GM11168 (cell line): ENCODE results near the gene MYOT.

ENCODE experiments used
- in situ Hi-C: fragments of 300-500 bp; cut with MboI; formaldehyde crosslinking; loops from one replicate; pipeline ENCODE4 v1.12.0; 2022; ENCODE audit warnings: low sequenced_read_pairs; ENCODE audit not compliant: unreplicated experiment

Gene MYOT, protein sequence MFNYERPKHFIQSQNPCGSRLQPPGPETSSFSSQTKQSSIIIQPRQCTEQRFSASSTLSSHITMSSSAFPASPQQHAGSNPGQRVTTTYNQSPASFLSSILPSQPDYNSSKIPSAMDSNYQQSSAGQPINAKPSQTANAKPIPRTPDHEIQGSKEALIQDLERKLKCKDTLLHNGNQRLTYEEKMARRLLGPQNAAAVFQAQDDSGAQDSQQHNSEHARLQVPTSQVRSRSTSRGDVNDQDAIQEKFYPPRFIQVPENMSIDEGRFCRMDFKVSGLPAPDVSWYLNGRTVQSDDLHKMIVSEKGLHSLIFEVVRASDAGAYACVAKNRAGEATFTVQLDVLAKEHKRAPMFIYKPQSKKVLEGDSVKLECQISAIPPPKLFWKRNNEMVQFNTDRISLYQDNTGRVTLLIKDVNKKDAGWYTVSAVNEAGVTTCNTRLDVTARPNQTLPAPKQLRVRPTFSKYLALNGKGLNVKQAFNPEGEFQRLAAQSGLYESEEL

DNA sequence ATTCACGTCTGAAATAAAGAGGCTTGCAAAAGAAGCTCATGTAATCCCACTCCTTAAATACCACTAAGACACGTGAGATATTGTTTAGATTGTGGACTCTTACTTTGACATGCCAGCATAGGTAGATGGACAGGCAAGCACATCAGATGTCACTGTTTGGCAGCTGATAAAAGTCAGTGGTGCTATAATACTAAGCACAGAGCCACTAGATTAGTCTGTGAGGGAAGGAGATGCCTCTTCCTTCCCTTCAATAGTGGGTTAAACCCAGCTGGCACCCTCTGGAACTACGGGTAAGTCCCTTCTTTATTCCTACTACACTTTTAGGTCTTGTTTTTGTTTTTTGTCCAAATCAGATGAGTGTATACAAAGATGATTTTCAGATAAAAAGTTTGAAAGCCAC is at the start of gene MYOT:
TSS of gene MYOT (plus strand) at position 197 of the 400 bp plus-strand sequence. CDS start 2,792 bp downstream, outside the sequence.
- in situ Hi-C loops: no loop called here

DNA sequence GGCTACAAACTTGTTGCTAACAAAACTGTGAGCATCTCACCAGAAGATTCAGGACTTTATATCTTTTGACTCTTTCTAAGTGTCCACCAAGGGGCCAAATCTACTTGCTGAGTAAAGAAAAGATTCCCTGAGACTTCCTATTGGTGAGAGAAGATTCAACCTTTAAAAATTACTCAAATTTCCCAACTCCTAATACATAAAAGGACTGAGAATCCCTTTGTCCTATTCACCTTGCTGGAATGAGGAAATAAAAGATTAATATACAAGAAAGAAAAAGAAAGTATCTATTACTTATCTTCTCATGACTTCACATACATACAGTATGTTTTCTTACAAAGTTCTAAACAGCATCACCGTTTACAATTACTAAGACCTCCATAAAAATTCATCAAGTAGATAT is 47.9 kb upstream of the MYOT start:
- in situ Hi-C loops: no loop called here

DNA sequence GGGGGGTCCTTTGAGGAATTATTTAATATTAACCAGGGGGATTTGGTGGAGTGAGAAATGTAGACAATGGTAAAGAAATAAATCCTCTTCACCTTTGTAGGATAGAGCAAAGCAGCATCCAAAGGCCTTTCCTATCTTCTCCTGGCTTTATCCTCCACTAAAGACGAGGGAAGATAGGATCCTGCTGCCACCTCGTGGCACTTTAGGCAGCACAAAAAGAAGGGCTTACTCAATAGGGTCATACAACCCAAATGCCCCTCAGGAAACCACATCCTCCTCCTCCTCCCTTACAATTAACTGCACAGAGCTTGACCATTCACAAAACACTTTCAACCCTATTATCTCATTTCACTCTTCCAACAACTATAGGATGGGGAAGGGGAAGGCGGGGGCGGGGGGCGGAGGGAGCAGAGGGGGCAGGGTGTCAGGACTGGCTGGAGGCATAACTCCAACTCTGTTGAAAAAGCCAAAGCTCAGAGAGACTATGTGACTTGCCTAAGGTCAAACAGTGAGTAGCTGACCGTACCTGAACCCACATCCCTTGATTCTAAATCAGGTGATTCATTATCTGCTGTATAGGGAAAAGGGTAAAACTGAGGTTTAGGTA is 45.4 kb upstream of the MYOT start:
- in situ Hi-C loops: no loop called here

DNA sequence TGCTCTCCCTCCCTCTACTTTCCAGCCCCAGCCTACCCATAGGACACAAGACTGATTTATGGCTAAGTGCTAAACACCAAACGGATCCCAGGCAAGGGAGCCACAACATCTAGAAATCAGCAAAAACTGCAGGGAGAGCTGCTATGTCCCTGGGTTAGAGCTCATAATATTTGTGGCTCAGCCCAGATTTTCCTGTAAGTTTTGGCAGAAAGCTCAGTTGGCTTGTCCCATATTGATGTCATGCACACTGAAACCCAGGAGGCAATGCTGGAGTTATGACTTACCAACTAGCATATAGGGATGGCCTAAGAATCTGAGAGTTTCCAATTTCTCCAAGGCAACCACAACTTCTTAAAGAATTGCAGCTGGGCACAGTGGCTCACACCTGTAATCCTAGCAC is 44.7 kb upstream of the MYOT start:
- in situ Hi-C loops: no loop called here

DNA sequence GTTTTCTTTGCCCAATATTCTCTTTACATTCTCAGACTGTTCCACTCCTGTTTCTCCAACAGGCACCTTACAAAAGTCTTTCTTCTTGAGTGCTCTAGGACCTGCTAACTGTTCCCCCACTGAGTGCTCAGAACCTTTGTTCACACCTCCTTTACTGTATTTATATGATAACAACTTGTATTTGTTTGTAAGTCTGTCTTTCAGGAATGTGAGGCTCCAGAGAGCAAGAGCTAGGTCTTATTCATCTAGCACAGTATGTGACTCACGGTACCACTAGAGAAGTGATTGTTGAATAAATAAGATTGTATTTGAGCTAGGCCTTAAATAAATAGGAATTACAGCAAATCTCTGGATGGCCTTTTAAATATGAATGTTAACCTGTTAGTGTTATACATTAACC is 42.5 kb upstream of the MYOT start:
- in situ Hi-C loops: no loop called here

DNA sequence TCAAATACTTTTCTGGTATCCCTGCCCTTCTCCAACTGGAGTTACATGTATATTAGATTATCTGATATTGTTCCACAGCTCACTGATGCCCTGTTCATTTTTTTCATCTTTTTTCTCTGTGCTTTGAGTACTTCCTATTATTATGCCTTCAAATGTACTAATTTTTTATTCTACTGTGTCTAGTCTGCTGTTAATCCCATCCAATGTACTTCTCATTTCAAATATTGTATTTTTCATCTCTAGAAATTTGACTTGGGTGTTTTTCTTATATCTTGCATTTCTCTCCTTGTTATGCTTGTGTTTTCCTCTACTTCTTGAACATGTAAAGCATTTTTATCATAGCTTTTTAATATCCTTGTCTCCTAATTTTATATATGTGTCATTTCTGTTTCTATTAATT is 41.6 kb upstream of the MYOT start:
- in situ Hi-C loops: no loop called here

DNA sequence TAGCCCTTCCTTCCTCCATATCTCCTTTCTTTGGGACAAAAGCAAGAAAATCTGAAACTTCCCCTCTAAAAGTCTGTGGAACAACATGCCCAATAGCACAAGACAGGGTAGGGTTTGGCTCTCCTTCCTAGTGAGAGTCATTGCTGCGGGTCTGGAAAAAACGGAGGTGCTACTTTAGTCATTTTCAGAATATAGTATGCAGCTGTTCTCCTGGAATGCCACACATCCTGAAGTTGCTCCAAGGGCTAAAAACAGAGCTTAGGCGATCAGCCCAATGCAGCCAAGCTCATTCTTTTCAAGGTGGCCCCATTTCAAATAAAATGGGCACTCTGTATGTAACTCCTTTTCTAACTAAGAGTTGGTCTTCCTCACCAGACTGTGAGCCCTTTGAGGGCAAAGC is 39.5 kb upstream of the MYOT start:
- in situ Hi-C loops: no loop called here

DNA sequence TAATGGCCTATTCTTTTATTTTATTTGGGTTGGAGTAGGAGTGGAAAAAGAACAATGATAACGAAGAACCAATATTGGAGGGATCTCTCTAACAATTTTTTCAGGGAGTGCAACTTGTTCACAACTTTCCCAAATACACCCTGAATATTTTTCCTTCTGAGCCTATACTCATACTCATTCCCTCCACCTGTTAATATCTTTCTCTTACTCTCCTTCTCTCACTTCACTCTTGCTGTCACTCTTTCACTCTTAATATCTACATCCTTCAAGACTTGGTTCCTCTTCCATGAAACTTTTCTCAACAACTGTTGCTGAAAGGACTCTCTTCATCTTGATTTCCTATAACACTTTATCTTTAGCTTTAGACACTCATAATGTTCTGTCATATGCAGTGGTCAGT is 39.0 kb upstream of the MYOT start:
- in situ Hi-C loops: no loop called here

DNA sequence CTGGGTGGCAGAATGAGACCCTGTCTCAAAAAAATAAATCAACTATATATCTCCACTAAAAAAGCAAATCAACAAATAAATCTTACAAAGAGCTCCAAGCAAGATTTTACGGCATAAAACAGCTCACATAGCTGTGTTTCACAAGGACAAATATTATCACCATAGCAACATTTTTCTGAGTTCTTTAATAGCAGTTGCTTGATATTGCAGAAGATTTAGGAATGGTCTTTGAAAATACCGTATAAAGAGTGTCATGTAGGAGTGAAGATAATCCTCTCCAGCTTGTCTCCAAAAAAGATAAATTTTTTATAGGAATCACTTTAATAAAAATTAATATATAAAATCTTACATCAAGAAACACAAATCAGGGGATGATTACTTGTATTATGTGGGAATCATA is 36.6 kb upstream of the MYOT start:
- in situ Hi-C loops: no loop called here

DNA sequence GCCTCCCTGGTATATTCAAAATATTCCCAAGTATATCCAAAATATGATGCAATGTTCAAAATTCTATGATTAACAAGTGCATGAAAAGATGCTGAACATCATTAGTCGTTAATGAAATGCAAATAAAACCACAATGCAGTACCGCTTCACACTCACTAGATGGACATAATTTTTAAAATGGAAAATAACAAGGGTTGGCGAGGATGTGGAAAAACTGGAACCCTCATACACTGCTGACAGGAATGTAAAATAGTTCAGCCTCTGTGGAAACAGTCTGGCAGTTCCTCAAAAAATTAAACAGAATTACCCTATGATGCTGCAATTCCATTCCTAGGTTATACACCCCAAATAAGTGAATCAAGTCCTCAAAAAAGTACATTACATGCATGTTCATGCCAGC is 36.1 kb upstream of the MYOT start:
- in situ Hi-C loops: no loop called here

DNA sequence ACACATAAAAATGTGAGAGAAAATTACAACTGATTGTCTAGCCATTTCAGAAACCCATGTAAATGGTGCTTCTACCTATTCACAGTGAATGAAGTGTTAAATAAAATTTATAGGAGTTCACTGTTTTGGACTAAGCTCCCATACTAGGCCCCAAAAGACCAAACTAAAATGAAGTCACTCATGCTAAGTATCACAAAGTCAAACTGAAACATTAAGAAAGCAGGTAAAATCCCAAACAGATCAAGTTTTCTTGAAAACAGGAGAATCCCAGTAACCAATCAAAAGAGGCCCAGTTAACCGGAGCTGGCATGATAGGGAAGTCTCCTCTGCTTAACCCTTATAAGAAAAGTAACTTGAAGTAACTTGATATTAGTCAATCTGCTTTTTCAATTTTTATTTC is 35.2 kb upstream of the MYOT start:
- in situ Hi-C loops: no loop called here

DNA sequence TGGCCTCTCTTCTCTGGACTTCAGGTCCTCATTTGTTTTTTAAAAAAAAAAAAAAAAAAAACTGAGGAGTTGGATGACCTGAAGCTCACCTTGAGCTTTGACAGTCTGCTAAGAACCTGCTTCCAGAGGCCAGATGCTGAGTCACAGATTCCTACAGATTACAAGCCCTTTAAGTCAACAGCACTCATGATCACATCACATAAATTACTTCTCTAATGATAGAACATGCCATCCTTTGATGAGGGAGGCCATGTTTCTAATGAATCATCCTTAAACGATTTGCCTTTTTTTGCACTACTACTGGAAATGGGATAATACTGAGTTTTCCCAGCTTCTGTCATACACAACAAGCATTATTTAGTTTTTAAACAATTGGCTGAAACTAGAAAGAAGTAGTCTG is 34.2 kb upstream of the MYOT start:
- in situ Hi-C loops: no loop called here

DNA sequence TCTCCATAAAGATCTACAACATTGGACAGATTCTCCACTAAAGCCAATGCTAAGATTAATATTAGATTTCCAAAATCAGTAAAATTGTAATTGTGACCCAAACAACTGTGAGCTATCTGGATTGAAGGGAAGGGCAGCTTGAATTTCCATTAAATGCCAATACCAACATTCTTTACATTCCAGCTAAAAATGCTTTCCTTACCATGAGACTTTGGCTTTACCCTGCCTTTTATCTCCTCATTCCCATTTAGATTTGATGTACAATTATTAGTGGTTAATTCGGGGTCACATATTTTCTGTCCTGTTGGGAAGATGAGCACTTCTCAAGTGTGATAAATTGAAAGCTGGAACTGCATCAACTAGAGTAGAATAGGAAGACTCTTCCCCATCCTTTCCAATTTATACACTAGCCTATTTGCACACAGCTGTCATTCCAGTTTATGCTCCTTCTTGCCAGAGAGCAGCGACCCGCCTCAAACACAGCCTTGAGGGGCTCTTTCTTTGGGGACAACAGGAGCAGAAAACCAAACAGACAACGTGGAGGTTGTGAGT is 33.1 kb upstream of the MYOT start:
- in situ Hi-C loops: no loop called here

DNA sequence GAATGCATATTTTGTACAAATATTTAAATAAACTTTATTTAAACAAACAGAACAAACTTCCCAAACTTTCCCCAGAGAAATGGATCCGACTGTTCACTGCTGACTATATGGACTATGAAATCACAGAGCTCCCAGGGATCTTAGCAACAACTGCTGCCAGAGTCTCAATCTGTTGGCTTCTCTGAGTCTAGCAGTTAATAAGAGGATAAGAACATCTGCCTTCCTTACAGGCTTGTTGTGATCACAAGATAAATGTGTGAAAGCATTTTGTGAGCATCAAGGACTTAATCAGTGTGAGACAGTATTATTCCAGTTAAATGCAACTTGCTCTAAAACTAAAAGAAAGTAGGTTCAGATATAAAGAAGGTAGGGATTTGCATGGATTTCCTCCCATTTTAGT is 31.4 kb upstream of the MYOT start:
- in situ Hi-C loops: no loop called here

DNA sequence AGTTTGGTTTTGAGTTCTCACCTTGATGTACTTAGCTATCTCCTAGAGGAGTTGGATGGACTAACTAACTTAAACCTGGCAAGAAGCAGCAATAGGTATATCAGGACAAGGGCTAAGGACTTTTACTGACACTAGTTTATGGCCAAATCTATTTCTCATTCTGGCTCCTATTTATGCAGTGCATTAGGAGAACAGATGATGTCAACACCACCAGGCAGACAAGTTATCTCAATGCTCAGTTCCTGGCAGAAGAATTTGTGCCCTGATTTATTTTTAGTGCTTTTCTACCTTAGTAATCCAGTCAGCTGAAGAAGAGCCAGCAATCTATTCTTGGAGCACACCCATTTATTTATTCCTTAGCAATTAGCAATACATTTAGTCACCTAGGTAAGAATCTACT is 30.7 kb upstream of the MYOT start:
- in situ Hi-C loops: no loop called here

DNA sequence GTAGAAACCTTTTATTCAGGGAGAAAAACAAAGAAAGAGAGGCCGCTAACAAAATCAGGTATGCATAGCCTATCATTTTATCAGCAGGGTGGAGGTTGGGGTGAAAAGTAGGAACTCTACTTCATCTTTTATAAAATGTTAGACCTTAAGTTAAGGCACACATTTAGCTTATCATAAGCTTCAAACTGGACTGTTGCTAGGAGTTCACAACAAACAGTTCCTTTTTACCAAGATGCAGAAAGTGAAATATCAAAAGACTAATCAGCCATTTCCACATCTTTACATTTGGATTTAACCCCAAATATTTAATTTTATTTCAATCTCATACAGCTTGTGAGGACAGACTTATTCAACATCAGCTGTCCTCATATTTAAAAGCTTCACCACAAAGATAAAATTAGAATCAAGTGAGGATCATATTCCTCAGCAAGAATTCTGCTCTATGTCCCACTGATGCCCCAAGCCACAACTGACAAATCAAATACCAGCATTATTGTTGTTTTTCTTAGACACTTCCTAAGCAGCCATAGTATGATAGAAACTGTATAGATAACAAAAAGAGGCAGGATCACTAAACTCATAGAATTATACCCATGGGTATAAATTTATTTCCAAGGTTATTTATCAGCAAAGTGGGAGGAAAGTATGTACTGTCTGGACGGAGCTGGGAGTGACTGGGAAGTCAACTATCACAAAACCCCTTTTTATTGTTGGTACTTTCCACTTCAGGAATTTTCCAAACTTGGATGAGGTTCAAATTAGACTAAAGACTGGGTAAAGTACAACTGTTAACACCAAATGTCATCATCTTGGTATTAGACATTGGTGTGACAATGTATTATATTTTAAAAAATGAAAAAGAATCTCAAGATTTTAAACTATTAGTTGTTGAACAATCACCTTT is 29.9 kb upstream of the MYOT start:
- in situ Hi-C loops: no loop called here

DNA sequence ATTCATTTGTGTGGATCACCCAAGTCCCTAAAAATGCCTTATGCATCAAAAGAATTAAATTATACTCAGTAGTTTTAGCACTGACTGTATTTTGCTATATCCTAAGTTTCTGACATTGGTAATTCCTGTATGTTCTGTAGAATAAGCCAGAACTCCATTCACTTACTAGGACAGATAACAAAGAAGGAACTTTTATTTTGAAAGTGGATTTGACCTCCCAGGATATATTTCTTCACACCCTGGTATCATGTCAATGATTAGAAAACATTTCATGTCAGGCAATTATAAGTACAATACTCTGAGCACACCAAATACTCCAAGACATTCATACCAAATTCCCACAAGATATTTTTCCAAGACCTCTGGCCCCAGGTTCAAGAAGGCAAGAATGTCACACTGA is 28.7 kb upstream of the MYOT start:
- in situ Hi-C loops: no loop called here

DNA sequence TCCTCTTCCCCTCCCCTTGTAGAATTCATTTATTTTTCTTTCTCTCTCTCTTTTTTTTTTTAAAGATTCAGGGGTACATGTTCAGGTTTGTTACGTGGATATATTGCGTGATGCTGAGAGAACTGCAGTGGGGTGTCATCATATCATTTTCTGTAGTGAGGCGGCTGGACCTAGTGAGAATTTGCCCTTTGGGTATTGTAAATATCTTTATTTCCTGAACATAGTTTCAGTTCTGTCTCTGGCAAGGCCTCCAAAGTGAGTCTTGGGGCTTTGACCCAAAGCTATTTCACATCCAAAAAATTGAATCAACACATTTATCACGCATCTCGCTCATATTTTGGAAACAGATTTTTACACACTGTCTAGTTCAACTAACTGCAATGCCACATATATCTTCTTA is 25.4 kb upstream of the MYOT start:
- in situ Hi-C loops: loop anchor here (10.0 kb wide), 1 partner anchor 523 kb away; no protein-coding TSS in a partner anchor

DNA sequence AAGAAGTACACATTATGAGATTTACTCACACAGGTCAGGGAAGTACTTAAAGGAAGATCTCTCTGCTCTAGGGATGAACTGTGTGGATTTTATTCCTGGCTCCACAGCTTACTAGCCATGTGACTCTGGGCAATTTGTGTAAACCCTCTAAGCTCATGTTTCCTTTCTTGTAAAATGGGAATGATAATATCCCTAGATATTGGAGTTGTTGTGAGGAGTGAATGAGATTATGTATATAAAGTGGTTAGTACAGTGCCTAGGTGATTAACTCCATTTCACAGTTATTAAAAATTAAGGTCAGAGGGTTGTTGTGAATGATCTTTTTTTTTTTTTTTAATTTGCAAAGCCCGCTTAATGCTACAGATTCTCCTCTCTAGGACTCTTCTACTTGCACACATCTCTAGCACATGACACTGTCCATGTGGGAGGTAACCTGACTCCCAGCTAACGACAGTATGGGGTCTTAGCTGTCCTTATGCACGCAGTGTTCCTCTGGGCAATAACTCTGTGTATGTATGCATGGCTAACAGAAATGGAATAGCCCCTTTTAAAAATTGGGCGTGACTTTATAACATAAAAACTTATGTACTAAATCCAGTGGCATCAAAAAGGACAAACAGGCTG is 23.9 kb upstream of the MYOT start:
- in situ Hi-C loops: loop anchor here (10.0 kb wide), 1 partner anchor 521 kb away; no protein-coding TSS in a partner anchor

DNA sequence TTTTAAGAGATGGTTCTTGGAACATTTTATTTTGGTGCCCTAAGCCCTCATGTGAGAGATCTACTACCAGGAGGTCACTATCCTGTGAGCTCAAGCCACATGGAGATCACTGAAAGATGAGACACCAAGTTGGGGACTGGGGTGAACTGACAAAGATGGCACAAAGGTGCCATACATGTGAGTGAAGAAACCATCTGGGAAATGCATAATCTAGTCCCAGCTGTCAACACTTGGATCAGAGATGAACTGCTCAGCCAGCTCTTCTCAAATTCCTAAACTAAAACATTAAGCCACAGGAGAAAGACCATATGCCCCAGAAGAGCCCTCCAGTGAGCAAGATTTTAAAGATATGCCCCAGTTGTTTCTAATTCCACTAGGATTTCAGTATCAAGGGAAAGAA is 22.2 kb upstream of the MYOT start:
- in situ Hi-C loops: loop anchor here (10.0 kb wide), 1 partner anchor 519 kb away; no protein-coding TSS in a partner anchor
